Stimulated activated CD4-positive, alpha-beta T cell treated with anti-CD3 and anti-CD28 coated beads, Interleukin-2, amount 100 ng/mL, for 4 hours (primary cell): ENCODE measurements around the gene JMJD7.
"Not testable (repeated sequence)": the region's sequence is repeated elsewhere in the genome, so short reads cannot be mapped to it uniquely, and the experiment has no call there.

Experiments
- DNase-seq: peaks from one replicate; pipeline ENCODE4 v3.0.0-alpha.2; 2020; ENCODE audit warnings: low read depth

Gene JMJD7

DNA sequence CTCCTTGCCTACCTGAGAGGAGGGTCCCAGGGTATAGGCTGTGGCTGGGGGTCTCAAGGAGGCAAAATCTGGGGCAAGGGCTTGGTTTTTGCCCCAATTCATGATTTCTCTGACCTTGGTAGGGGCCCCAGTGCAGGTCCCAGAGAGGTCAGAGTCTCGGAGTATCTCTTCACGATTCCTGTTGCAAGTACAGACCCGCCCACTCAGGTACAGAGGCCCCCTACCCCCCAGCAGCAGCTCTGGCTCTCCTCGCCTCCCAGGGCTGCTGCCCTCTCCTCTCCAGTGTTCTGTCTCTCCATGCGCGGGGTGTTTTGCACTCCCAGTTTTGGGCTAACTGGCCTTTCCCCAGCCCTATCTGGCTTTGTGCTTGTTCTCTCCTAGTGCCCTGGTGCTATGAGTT is 5.4 kb upstream of the JMJD7 start:
- DNase-seq = no peak

DNA sequence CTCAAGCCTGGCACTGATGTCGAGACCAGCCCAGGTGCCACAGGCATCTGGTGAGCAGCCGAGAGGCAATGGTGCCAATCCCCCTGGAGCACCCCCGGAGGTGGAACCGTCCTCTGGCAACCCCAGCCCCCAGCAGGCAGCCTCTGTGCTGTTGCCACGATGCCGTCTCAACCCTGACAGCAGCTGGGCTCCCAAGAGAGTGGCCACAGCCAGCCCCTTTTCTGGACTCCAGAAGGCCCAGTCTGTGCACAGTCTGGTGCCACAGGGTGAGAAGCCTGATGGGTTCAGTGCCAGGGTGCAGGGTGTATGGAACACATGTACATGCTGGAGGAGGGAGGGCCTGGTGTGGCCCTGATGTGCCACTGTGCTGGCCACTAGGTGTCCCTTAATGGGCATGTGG is 4.9 kb upstream of the JMJD7 start:
- DNase-seq = no peak

DNA sequence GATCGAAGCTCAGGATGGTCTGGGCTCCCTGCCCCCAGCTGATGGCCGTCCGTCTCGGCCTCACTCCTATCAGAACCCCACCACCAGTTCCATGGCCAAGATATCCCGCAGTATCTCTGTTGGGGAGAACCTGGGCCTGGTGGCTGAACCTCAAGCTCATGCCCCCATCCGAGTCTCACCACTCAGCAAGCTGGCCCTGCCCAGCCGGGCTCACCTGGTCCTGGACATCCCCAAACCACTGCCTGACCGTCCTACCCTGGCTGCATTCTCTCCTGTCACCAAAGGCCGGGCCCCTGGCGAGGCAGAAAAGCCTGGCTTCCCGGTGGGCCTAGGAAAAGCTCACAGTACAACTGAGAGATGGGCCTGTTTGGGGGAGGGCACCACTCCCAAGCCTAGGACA is 4.4 kb upstream of the JMJD7 start:
- no peak for DNase-seq

DNA sequence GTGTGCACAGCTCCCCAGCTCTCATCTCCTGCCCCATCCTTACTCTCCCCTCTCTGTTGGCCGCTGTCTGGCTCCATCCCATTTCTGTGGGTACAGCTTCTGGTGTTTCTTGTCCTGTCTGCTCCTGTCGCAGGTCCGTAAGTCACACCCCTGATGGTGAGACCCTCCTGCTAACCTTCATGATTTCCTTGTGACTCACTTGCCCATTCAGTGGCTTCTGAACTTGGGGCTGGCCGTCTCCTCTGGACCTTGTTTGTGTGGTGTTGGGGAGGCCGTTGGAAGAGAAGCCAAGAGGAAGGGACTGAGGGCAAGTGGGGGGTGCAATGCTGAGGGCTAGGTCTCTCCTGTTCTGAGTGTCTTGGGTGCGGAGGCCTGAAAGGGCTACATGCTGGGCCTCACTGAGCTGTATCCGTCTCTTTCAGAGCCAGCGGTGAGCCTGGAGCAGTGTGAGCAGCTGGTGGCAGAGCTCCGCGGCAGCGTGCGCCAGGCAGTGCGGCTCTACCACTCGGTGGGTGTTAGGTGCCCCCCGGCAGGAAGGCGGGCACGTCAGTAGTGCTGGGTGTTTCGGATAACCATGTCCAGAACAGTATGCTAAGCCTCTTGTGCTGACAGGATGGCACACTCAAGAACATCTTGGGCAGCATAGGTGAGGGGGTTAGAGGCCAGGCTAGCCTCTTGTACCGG is 3.7 kb upstream of the JMJD7 start:
- no peak for DNase-seq

DNA sequence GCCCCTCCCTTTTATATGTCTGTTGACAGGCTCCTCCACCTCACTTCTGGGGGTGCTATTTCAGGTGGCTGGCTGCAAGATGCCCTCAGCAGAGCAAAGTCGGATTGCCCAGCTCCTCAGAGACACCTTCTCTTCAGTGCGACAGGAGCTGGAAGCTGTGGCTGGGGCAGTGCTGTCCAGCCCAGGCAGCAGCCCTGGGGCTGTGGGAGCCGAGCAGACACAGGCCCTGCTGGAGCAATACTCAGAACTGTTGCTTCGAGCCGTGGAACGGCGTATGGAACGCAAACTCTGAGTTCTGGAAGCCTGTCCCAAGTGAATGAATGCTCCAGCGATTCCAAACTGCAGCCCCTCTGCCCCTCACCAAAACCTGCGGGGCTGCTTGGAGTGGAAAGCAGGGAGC is 2.7 kb upstream of the JMJD7 start:
- no peak for DNase-seq

DNA sequence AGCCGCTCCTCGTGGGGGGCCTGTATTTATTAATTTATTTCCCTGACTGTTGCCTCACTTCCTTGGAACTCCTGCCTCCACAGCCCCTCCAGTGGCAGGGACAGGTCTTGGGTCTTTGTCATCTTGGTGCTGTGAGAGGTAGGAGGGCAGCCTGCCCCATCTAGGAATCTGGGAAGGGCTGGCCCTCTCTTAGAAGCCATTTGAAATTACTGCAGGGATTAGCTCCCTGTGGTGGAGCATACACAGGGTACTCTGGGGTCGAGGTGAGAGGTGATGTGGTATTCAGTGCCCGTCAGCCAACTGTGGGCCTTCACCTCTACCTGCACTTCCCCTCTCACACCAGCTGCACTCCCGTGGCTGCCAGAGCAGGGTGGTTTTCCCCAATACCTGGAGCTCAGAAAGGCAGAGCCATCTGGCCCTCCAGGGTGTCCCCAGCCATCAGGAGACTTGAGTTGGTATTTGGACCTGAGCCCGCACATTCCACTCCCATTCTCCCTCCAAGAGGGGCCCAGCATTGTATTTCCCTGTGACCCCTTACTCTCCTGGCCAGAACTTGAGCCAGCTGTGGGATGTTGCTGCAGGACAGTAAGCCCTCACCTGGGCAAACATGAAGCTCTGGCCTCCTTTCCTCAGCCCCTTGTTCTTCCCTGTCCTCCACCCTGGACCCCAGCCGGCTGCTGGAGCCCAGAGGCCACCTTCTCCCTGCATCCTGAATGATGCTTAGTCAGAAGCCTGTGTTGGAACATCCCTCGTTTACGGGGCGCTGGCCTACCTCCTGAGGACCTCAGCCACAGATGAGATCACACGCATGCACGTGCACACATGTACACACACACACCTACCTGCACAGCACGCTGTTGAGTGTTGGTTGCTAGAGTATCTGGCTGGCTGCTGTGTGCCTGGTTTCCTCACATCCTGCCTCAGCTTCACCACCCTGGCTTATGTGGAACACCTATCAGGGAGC is 2.0 kb upstream of the JMJD7 start:
- no peak for DNase-seq

DNA sequence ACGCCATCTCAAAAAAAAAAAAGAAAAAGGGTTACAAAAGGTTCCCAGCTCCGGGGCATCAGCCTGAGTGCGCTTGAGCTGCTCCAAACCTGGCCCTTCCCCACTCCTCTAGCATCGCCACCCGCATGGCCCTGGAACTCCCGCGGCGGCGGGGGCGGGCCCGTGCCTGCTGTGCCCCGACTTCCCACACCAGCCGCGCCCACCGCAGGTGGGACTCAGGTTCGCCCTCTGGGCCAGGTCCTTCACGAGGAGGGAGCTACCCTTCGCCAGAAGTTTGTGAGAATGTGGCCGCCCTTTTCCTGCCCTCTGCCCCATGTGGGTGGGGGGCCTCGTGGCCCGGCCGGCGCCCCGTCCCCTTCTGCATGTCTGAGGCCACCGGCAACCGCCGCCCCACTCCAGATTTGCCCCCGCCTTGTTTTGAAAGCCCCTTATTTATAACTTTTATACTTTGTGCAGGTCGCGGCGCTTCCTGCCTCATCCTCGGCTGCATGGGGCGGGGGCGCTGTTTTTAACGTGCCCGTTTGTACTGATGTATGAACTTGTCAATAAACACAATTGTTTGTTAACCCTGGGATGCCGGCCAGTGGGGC is 507 bp upstream of the JMJD7 start:
- no peak for DNase-seq

DNA sequence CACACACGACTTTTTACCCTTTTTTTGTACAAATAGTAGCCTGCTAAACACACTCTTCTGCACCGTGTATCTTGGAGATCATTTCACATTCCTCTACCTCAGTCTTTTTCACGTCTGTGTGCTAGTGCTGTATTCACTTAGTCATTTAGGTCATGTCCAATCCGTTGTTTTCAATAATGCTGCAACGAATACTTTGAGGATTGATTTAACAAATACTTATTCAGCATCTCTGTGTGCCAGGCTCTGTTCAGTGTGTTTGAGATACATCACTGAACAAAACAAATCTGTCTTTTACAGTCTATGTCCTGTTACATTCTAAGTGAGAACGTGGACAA is 882 bp downstream of the JMJD7 start:
- no peak for DNase-seq

DNA sequence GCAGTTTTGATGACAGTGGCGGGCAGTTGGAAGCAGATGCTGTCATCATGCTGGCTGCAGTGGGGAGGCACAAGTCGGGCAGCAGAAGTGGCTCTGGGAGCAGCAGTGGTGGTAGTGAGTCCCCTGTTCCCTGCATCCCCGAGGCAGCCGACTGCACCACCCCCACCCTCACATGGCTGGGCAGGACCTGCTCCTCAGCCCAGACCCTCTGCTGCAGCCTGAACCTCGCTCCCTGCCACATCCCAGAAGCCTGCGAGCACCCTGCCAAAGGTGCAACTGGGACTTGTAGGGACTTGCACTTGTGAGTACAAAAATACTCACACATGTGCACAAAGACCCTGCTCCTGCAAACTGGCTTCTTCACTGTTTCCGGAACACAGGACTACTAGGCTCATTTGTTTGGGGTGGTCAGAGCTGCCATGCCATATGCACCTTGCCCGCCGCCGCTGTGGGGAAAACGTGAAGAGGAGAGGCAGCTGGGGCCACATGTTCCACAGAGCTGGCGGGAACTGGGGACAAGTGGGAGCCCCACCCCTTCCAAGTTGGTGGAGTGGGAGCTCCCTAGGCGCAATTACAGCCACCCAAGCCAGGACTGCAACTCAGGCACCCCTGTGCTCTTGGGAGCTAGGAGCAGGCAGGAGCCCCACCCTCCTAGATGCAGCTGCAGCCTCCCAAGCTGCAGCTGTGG is 2.2 kb downstream of the JMJD7 start:
- DNase-seq = no peak

DNA sequence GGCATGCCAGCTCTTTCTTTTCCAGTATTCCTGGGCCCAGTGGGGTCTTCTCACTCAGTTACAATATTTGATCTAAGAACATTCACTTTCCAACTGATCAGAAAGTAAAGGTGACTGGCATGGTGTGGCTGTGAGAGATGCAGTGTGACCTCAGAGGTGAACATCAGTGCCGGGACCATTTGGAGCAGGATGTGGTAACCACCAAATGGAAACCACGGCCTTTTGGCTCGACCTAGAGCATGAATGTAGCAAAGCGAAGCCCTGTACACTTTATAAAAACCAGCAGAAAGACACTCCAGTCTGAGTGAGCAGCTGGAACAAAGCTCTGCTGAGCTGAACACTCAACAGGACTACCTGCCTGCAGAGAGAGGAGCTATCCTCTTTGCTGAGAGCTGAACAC is 3.4 kb downstream of the JMJD7 start:
- not testable (repeated sequence) for DNase-seq

DNA sequence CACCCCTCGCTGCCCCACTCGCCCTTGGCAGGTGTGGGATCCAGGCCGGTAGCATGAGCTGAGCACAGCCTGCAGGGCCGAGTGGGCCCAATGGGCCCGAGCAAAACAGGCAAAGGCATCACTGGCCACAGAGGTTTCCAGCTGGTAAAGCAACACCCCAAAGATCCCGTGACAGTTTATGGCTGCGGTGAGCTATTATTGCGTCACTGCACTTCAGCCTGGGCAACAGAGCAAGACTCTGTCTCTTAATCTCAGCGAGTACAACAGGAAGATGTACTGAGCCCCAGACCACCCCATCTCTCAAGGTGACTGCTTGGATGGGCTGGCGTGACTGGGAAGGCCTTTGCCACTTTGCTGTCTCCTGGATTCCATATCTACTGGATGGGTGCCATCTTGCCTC is 4.3 kb downstream of the JMJD7 start:
- no peak for DNase-seq

DNA sequence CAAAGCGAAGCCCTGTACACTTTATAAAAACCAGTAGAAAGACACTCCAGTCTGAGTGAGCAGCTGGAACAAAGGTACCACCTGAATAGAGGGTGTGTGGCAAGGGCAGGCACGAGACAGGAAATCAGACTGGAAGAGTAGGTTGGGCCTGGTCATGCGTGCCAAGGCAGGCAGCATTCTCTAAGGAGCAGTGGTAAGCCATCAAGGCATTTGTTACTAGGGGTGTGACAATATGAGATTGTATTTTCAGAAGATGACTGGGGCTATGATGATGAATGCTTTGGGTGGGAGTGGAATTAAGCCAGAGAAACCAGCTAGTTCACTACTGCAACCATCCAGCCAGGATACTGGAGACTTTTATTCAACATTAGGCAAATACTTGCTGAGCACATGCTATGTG is 5.0 kb downstream of the JMJD7 start:
- DNase-seq = no peak

DNA sequence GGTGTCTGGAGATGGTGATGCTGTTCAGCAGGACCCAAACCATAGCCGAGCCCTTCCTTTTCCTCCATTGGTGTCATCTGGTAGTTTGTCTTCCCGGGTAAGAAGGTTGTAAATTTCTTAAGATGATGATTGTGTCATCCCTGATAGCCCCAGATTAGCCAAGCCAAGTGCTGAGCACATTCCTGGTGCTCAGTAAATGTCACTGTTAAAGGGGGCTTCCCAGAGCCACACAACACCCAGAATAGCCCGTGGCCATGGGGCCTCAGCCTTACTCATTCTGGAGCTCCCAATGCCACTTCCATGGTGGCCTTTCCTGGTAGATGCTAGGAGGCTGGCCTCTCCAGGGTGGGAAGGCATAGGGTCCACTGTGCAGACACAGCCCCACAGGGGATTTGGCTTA is 6.2 kb downstream of the JMJD7 start:
- no peak for DNase-seq

DNA sequence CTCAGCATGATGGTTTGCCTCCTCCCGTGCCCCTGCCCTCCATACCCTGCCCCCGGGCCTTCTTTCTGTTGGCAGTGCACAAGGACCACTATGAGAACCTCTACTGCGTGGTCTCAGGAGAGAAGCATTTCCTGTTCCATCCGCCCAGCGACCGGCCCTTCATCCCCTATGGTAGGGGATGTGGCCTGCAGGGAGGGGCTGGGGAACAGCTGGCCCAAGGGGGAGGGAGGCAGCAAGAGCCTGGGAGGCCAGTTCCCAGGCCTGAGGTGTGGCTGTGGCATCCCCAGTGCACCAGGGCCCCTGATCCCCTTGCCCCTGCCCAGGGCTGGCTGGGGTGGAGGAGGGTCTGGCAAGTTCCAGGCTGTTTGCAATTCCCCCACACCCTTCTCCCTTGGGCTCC is 8.2 kb downstream of the JMJD7 start:
- no peak for DNase-seq

DNA sequence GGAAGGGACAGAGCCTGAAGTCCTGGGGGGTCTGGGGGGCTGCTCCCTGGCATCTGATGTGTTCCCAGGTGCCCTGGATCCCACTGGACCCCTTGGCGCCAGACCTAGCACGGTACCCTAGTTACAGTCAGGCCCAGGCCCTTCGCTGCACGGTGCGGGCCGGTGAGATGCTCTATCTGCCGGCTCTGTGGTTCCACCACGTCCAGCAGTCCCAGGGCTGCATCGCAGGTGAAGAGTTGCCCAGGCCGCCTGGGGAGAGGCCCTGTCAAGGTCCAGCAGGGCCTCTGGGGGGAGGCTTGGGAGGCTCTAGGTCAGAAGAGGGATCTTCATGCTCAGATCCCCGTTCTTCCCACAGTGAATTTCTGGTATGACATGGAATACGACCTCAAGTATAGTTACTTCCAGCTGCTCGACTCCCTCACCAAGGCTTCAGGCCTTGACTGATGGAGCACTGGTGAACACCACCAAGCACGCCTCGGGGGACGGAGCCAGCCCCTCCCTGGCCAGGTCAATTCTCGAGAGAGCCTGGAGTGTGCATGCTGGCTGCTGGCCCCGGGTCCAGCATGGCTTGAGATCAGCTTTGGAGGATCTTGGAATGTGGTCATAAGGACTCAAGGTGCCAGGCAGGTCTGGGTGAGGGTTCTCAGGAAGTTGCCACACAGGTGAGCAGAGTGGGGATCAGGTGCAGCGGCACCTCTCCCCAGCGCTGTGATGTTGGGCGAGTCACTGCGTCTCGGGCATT is 9.0 kb downstream of the JMJD7 start:
- DNase-seq = no peak

DNA sequence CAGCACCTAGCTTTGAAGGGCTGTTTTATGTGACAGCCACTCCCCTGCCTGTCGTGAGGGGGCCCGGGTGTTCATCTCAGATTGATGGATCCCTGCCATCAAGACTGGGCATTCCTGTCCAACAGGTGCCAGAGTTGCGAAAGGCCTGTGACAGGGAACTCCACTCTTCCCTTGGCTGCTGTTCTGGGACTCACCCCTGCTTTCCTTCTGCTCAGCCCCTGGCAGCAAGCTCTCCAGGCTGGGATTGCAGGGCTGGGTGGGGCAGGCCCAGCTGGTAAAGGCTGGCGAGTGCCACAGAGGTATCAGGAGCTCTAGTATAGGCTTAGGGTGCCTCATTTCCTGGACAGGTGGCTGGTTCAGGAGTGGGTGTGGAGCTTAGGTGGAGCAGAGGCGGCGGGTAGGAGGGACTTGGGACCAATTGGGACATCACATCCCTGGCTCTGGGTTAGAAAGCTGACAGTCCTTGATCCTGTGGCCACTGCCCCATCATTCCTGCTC is 10.6 kb downstream of the JMJD7 start, which contains the start of gene PLA2G4B:
PLA2G4B (plus strand) TSS at position 448 of the 498 bp plus-strand sequence. CDS start 67 bp downstream, outside the sequence.
- DNase-seq = no peak

DNA sequence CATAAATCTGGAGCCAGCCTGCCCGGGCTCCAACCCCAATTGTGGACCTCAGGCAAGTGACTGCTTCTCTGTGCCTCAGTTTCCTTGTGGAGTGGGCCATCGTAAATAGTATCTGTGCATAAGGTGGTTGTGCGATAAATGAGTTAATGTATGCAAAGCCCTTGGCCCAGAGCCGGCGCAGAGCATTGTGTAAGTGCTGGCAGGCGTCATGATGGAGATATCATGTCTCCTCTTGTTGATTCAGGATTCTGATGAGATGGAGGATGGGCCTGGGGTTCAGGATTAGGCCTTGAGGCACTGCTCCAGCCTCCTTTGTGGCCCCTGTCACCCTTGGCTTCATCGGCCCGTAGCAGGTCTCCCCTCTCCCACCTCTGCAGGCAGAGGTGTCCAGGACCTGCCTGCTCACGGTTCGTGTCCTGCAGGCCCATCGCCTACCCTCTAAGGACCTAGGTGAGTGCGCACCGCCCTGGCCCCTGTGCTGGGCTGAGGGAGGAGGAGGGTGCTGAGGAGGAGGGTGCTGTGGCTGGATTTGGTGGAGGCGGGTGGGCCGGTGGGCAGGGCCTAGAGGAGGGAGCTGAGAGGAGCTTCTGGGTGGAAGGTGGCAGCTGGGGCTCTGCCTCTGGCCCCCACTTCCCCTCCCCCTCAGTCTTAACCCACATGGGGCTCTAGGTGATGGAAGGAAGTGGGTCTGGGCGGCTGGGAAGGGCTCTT is 12.0 kb downstream of the JMJD7 start:
- DNase-seq = no peak

DNA sequence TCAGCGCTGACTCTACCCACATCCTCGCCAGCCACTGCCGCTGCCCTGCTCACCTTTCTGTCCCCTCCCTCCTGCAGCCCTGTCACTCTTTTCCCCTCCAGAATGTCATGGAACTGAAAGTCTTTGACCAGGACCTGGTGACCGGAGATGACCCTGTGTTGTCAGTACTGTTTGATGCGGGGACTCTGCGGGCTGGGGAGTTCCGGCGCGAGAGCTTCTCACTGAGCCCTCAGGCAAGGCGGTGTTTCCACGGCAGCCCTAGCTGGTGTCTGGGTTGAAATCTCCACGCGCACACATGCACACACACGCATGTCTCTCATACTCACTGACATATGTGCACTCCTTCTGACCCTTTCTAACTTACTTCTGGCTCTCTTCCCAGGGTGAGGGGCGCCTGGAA is 12.8 kb downstream of the JMJD7 start:
- no peak for DNase-seq

DNA sequence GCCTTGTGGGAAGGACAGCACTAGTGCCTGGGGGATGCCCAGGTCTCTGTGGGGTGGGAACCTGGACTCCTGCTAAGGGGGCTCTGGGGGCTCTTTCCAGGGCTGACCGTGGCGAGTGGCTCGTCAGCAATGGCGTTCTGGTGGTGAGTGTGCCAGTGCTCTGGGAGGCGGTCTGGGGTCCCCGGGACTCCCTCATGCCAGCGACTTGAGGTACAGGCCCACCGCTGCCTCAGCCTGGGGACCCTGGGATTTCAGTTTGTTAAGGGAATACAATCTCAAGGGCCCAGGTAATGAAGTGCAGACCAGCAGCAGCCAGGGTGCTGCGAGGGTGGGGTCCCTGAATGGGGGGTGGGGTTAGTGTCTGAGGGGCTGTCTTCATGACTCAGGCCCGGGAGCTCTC is 13.2 kb downstream of the JMJD7 start:
- no peak for DNase-seq

DNA sequence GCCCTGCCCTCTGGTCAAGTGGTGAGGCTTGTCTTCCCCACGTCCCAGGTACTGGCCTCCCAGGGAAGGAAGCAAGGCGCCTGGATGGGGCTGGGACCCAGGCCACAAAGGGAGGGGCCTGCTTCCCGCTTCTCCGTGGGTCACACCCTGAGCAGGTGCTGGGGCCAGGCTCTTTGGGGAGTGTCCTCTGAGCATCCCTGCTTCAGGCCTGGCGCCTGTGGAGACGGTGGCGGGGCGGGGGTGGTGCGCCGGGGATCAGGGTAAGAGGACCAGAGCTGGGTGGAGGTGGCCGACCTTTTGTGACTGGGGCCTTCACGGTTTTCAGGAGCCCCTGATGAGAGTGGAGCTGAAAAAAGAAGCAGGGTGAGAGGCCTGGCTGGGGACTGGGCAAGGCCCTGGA is 14.3 kb downstream of the JMJD7 start:
- no peak for DNase-seq

DNA sequence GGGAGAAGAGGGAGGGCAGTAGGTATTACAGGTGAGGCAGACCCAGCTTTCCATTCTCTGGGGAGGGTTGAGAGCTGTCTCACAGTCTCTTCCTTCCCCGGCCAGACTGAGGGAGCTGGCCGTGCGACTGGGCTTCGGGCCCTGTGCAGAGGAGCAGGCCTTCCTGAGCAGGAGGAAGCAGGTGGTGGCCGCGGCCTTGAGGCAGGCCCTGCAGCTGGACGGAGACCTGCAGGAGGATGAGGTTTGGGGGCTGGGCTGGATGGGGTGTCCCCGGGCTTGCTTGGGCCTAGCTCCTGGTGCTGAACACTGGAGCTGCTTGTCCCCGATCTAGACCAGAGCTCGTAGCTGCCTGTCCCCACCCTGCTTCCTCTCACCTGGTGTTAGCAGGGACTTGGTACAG is 15.7 kb downstream of the JMJD7 start:
- DNase-seq = no peak
